WTC11 (cell line): ENCODE measurements around the gene PTPRF.

Experiments
- ATF2 ChIP-seq: sonication (generic); formaldehyde crosslinking; IDR thresholded peaks from 2 replicates; pipeline ENCODE4 v1.8.1; 2022; ENCODE audit warnings: low read depth, missing genetic modification reagents, borderline replicate concordance
- ATF6 ChIP-seq: sonication (generic); formaldehyde crosslinking; IDR thresholded peaks from 2 replicates; pipeline ENCODE4 v1.8.1; 2023; ENCODE audit warnings: mild to moderate bottlenecking, missing genetic modification reagents
- CTCF ChIP-seq: fragments of 200-600 bp; IDR thresholded peaks from 2 replicates; pipeline ENCODE4 v1.8.0; 2022; ENCODE audit warnings: antibody characterized with exemption
- ELF4 ChIP-seq: sonication (generic); formaldehyde crosslinking; IDR thresholded peaks from 2 replicates; pipeline ENCODE4 v1.8.1; 2022; ENCODE audit warnings: low read depth, mild to moderate bottlenecking, moderate library complexity, missing genetic modification reagents
- ERG ChIP-seq: fragments of 250-450 bp; sonication (Bioruptor Pico); IDR thresholded peaks from 2 replicates; pipeline ENCODE4 v1.8.0; 2021; ENCODE audit warnings: mild to moderate bottlenecking
- NFYB ChIP-seq: sonication (generic); formaldehyde crosslinking; conservative IDR thresholded peaks from 2 replicates; pipeline ENCODE4 v1.8.0; 2022; ENCODE audit warnings: low read depth, missing genetic modification reagents
- USF2 ChIP-seq: sonication (generic); formaldehyde crosslinking; IDR thresholded peaks from 2 replicates; pipeline ENCODE4 v1.8.1; 2023; ENCODE audit warnings: mild to moderate bottlenecking, missing genetic modification reagents, moderate library complexity
- ZNF532 ChIP-seq: fragments of 250-450 bp; sonication (Bioruptor Pico); IDR thresholded peaks from 2 replicates; pipeline ENCODE4 v1.9.0; 2021; ENCODE audit warnings: mild to moderate bottlenecking, borderline replicate concordance

- TF ChIP-seq CTCF (no peak), ZNF532 (CRISPR knock-in tag) (no peak), USF2 (CRISPR knock-in tag) (no peak), ELF4 (no peak), ATF2 (CRISPR knock-in tag) (no peak), ERG (no peak), NFYB (CRISPR knock-in tag) (no peak), ATF6 (no peak)
These were observed 113.9 kb downstream of the PTPRF start for GRCh38 chr1:43644558-43644957.
